Chondrocyte (in vitro differentiated cells): Measurements from ENCODE around the gene FAM171A1. TPM values are rescaled to one million over a fixed set of nuclear protein-coding genes. Genes with fewer than 3 reads are reported as not detected.
A peak's percentile ranks its signal among the peaks of the same experiment; 100 is the strongest.

Experiments used
- DNase-seq: peaks from one replicate; pipeline ENCODE4 v3.0.0; 2021; ENCODE audit warnings: mixed read lengths, low spot score
- H3K27ac Mint-ChIP-seq: one replicate; pipeline ENCODE4 v1.8.0; 2021; ENCODE audit warnings: mild to moderate bottlenecking, moderate library complexity, mixed read lengths; ENCODE audit not compliant: unreplicated experiment
- H3K27me3 Mint-ChIP-seq: 2 replicates; pipeline ENCODE4 v1.8.0; 2021; ENCODE audit warnings: low read depth, mixed read lengths
- H3K36me3 Mint-ChIP-seq: 2 replicates; pipeline ENCODE4 v1.8.0; 2021; ENCODE audit warnings: low read depth, mixed read lengths
- H3K4me1 Mint-ChIP-seq: 2 replicates; pipeline ENCODE4 v1.8.0; 2021; ENCODE audit warnings: low read depth, mild to moderate bottlenecking, mixed read lengths
- H3K4me3 Mint-ChIP-seq: one replicate; pipeline ENCODE4 v1.8.0; 2021; ENCODE audit warnings: mild to moderate bottlenecking, moderate library complexity, mixed read lengths; ENCODE audit not compliant: unreplicated experiment
- H3K9me3 Mint-ChIP-seq: 2 replicates; pipeline ENCODE4 v1.8.0; 2021; ENCODE audit warnings: low read depth, mixed read lengths
- CTCF ChIP-seq: fragments of 200-600 bp; sonication (generic); IDR thresholded peaks from 2 replicates; pipeline ENCODE4 v1.5.0; 2021; ENCODE audit warnings: antibody characterized with exemption, mild to moderate bottlenecking, moderate library complexity
- total RNA-seq: library from RNA; stranded (reverse); gene quantifications from 3 replicates; pipeline ENCODE4 v1.2.1, GENCODE V29; 2021

FAM171A1 gene
- total RNA-seq, 1 donor from 2014 or later, result 40.9 TPM

- Mint-ChIP-seq H3K9me3 (no peaks in the 10 kb centered on the region), H3K27ac (no peak overlapping the region), H3K4me3 (no peak overlapping the region), H3K27me3 (no peaks in the 10 kb centered on the region), H3K4me1 (peaks cover 6% of the 10 kb centered on the region), H3K36me3 (peaks cover 4% of the 10 kb centered on the region)
- DNase-seq, result no peak
- TF ChIP-seq CTCF, result no peak
These were observed 182.5 kb downstream of the FAM171A1 start for GRCh38 chr10:15188603-15189002.

- H3K4me1 Mint-ChIP-seq, result peaks cover 12% of the 10 kb centered on the region
- H3K9me3 Mint-ChIP-seq, result no peaks in the 10 kb centered on the region
- no peaks in the 10 kb centered on the region for H3K27me3 Mint-ChIP-seq
- H3K4me3 Mint-ChIP-seq, result no peak overlapping the region
- H3K27ac Mint-ChIP-seq, result no peak overlapping the region
- peaks cover 4% of the 10 kb centered on the region for H3K36me3 Mint-ChIP-seq
- DNase-seq, result no peak
- TF ChIP-seq CTCF, result no peak
These were observed 187.2 kb downstream of the FAM171A1 start for GRCh38 chr10:15183689-15184481.

GRCh38 chr10:15182540-15183207, 188.4 kb downstream of the FAM171A1 start:
- Mint-ChIP-seq H3K4me1 (peaks cover 6% of the 10 kb centered on the region), H3K9me3 (no peaks in the 10 kb centered on the region), H3K27ac (peak overlapping the region; percentile 7), H3K36me3 (peaks cover 4% of the 10 kb centered on the region), H3K27me3 (no peaks in the 10 kb centered on the region), H3K4me3 (no peak overlapping the region)
- no peak for DNase-seq
- TF ChIP-seq CTCF, result no peak

GRCh38 chr10:15181576-15182156, 189.4 kb downstream of the FAM171A1 start:
- Mint-ChIP-seq H3K4me3 (no peak overlapping the region), H3K9me3 (no peaks in the 10 kb centered on the region), H3K36me3 (peaks cover 4% of the 10 kb centered on the region), H3K4me1 (peaks cover 6% of the 10 kb centered on the region), H3K27ac (no peak overlapping the region), H3K27me3 (no peaks in the 10 kb centered on the region)
- no peak for TF ChIP-seq CTCF
- DNase-seq, result no peak

GRCh38 chr10:15180736-15181135, 190.4 kb downstream of the FAM171A1 start:
- Mint-ChIP-seq H3K27ac (no peak overlapping the region), H3K36me3 (peaks cover 2% of the 10 kb centered on the region), H3K4me3 (no peak overlapping the region), H3K9me3 (no peaks in the 10 kb centered on the region), H3K27me3 (no peaks in the 10 kb centered on the region), H3K4me1 (peaks cover 6% of the 10 kb centered on the region)
- no peak for DNase-seq
- no peak for TF ChIP-seq CTCF
